ENCODE data around the gene UQCC2.

DNA sequence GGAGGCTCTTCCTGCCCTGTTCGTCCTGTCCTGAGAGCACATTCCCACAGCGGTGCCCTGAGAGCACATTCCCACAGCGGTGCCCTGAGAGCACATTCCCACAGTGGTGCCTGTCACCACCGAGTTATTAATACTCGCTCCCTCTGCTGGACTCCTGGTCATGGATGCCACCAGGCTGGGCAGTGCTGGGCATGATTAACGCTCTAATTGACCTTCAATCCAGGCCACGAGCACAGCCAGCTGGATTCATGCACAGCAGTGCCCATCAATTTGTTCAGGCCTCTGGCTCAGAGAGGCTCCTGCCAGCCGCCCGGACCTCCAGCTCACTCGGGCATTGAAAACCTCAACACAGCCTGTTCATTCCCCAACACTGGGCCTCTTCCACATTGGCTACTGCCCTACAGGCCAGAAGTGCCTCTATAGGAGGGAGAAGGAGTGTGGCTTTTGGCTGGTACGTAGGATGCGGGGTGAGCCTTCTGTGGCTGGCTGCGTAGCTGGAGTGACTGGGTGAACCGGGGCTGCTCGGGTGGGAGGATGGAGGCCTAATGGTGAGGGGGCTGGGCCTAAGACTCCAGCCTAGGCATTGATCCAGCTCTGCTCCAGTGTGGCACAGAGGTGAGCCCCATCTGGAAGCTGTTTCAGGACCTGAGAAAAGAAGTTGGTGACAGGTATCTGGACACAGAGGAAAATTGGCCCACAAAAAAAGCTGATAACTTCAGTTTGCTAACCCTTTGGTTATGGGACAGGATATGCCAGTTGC is 25.9 kb upstream of the UQCC2 start:
- TF ChIP-seq CTCF (IDR thresholded peaks at IDR 0.05; ENCODE audit: insufficient read depth, low read length), result no peak
- TF ChIP-seq POLR2AphosphoS5 (IDR thresholded peaks at IDR 0.05; ENCODE audit: low read depth), result no peak
- TF ChIP-seq, protein P1, sequence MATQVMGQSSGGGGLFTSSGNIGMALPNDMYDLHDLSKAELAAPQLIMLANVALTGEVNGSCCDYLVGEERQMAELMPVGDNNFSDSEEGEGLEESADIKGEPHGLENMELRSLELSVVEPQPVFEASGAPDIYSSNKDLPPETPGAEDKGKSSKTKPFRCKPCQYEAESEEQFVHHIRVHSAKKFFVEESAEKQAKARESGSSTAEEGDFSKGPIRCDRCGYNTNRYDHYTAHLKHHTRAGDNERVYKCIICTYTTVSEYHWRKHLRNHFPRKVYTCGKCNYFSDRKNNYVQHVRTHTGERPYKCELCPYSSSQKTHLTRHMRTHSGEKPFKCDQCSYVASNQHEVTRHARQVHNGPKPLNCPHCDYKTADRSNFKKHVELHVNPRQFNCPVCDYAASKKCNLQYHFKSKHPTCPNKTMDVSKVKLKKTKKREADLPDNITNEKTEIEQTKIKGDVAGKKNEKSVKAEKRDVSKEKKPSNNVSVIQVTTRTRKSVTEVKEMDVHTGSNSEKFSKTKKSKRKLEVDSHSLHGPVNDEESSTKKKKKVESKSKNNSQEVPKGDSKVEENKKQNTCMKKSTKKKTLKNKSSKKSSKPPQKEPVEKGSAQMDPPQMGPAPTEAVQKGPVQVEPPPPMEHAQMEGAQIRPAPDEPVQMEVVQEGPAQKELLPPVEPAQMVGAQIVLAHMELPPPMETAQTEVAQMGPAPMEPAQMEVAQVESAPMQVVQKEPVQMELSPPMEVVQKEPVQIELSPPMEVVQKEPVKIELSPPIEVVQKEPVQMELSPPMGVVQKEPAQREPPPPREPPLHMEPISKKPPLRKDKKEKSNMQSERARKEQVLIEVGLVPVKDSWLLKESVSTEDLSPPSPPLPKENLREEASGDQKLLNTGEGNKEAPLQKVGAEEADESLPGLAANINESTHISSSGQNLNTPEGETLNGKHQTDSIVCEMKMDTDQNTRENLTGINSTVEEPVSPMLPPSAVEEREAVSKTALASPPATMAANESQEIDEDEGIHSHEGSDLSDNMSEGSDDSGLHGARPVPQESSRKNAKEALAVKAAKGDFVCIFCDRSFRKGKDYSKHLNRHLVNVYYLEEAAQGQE (IDR thresholded peaks at IDR 0.05; ENCODE audit: insufficient replicate concordance, low read depth), result no peak
- TF ChIP-seq GABPA (IDR thresholded peaks at IDR 0.05; ENCODE audit: low read depth), result no peak
- no peak for TF ChIP-seq SPI1 (IDR thresholded peaks at IDR 0.05; ENCODE audit: borderline replicate concordance, low read depth)

Data from HL-60 (cell line).